ENCODE data around the gene EPHX1.

DNA sequence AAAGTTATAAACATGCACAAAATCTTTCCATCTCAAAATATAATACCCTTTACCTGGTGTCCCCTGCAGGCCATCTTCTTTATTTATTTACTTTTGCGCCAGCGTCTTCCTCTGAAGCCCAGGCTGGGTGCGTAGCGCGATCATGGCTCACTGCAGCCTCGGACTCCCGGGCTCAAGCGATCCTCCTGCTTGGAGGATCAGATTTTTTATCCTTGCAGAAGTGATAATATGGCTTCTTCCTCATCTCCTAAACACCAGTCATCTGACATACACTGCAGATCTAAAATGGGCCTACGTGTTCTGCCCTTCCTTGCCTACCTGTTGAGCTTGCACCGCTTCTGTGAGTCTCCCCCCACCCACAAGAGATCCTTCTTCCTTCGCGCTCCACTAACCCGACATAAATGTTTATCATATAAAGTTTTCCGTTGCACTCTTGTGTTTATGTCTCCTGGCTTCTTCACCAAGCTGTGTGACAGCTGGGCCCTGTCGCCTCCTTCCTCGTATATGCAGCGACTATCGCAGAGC, 32.8 kb upstream of the EPHX1 start:
- TF ChIP-seq CTCF (IDR thresholded peaks at IDR 0.05; ENCODE audit: low read depth, low read length) (no peak), EZH2phosphoT487 (IDR thresholded peaks at IDR 0.05; ENCODE audit: low read depth) (no peak)

Data from OCI-LY3 (cell line).